ENCODE measurements around the gene B3GAT1. TPM values are rescaled to one million over a fixed set of nuclear protein-coding genes. Genes with fewer than 3 reads are reported as not detected.

Gene B3GAT1
- total RNA-seq, 1 donor from 2014 or later = 3.5 TPM

DNA sequence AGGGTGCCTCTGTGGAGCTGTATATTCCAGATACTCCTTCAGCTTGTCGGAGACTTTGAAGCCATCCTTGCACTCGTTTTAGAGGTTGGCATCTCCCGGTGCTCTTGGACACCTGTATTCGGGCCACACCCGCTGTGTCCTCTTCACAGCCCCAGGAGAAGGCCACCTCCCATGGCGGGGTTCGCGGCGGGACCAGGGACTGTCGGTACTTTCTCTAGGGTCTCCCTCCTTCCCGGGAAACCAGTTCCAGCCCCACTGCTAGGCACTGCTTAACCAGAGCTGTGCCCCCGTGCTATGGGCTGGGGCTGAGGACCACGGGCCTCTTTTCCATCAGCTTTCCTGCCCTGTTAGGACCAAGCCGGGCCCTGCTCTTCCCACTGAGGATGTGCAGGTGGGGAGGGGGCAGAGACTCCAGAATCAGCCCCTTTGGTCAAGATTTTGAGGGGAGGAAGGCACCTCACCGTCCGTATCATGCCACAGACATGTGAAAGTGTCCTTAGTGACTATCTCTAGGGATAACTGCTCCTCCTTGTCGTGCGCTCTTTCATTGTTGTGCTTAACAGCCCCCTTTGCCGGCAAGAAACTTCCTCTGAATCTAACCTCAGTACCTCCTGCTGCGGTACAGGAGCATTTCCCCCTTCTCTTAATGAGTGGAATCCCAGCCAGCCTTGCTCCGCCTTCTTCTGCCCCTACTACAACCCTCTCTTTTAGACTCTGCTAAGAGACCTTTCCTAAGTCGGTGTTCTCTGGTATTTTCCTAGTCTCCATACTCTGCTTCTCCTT is 1.2 kb upstream of the B3GAT1 start:
- Mint-ChIP-seq H3K27me3 (peaks cover 79% of the 10 kb centered on the region), H3K4me3 (peak overlapping the region; percentile 83), H3K36me3 (no peaks in the 10 kb centered on the region), H3K9me3 (no peaks in the 10 kb centered on the region), H3K4me1 (ENCODE audit: unreplicated experiment) (peaks cover 5% of the 10 kb centered on the region), H3K27ac (no peak overlapping the region)
- no peak for DNase-seq (ENCODE audit: extremely low spot score, unreplicated experiment)
- TF ChIP-seq, protein P1, sequence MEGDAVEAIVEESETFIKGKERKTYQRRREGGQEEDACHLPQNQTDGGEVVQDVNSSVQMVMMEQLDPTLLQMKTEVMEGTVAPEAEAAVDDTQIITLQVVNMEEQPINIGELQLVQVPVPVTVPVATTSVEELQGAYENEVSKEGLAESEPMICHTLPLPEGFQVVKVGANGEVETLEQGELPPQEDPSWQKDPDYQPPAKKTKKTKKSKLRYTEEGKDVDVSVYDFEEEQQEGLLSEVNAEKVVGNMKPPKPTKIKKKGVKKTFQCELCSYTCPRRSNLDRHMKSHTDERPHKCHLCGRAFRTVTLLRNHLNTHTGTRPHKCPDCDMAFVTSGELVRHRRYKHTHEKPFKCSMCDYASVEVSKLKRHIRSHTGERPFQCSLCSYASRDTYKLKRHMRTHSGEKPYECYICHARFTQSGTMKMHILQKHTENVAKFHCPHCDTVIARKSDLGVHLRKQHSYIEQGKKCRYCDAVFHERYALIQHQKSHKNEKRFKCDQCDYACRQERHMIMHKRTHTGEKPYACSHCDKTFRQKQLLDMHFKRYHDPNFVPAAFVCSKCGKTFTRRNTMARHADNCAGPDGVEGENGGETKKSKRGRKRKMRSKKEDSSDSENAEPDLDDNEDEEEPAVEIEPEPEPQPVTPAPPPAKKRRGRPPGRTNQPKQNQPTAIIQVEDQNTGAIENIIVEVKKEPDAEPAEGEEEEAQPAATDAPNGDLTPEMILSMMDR (conservative IDR thresholded peaks at IDR 0.05) = no peak

DNA sequence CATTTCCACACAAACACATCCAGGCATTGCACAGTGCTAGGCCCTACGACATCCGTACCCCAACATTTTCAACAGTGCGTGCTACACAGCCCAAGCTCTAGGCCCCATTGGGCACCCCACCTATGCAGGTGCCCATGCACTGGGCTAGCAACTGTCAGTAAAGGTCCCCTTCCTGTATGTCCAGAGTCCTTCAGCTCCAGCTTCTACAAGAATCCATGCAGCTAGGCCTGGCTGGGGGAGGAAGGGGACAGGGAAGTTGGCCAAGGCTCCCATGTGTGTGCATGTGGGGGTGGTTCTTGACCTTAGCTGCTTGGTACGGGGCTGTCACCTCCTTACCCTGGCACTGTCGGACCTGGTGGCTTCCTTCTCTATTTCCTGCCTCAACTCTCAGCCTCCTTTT is 1.3 kb downstream of the B3GAT1 start:
- Mint-ChIP-seq H3K9me3 (no peaks in the 10 kb centered on the region), H3K36me3 (no peaks in the 10 kb centered on the region), H3K4me1 (ENCODE audit: unreplicated experiment) (peaks cover 5% of the 10 kb centered on the region), H3K27me3 (peaks cover 69% of the 10 kb centered on the region), H3K4me3 (peak overlapping the region; percentile 70), H3K27ac (no peak overlapping the region)
- DNase-seq (ENCODE audit: extremely low spot score, unreplicated experiment) = no peak
- TF ChIP-seq, protein P1 (conservative IDR thresholded peaks at IDR 0.05) = no peak

DNA sequence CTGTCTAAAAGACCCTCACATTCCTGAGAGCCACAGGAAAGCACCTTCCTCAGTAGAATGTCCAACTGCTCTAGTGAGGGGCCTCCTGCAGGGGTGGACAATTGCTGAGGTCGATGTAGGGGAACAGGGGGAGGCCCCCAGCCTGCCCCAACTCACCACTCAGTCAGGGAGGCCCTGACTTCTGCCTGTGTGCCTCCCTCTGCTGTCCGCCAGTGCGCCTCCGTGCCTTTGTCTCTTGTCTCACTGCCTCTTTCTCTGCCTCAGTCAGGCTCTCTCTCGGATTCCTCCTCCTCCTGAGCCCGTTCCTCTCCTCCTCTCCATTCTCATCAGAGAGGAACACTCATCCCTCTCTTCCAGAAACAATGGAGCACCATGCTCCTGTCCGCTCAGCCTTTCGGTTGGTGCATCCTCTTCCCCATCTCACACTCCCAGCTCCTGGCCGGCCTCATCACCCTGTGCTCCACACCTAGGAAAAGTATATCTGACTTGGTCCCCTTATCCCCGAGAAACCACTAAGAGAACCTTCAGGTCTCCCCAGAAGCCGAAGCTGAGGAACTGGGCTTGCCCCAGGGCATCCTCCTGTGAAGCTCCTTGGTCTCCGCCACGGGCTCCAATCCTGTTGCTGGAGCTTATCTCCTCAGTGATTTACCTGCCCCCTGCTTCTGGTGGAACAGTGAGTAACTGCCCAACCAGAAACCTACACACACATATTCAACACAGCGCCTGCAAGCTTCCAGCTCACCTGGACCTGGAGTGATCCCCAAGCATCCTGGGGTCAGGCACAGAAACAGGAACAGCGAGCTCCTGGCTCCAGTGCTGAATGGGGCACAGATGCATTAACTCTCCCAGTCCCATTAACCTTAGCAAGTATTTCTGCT is 2.3 kb downstream of the B3GAT1 start:
- peak overlapping the region; percentile 70 for H3K4me3 Mint-ChIP-seq

DNA sequence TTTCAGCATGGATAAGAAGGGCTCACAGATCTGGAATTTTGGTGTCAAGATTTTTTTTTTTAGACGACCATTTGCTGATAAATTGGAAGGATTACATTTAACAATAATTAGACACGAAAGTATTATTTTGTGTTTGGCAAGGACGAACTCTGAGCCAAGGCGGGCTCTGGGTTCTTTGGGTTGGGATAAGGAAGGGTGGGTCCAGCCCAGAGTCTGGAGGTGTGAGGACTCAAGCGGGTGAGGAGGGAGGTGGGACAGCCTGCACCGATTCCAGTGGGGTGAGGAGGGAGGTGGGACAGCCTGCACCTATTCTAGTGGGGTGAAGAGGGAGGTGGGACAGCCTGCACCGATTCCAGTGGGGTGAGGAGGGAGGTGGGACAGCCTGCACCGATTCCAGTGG is 4.1 kb downstream of the B3GAT1 start:
- Mint-ChIP-seq H3K27me3 (peaks cover 47% of the 10 kb centered on the region), H3K9me3 (no peaks in the 10 kb centered on the region), H3K4me3 (no peak overlapping the region), H3K4me1 (ENCODE audit: unreplicated experiment) (no peaks in the 10 kb centered on the region), H3K36me3 (no peaks in the 10 kb centered on the region), H3K27ac (no peak overlapping the region)
- no peak for DNase-seq (ENCODE audit: extremely low spot score, unreplicated experiment)
- TF ChIP-seq, protein P1 (conservative IDR thresholded peaks at IDR 0.05) = no peak

More for the DNA sequence above, 2.3 kb downstream of the B3GAT1 start:
- Mint-ChIP-seq H3K9me3 (no peaks in the 10 kb centered on the region), H3K27me3 (peaks cover 63% of the 10 kb centered on the region), H3K36me3 (no peaks in the 10 kb centered on the region), H3K4me1 (ENCODE audit: unreplicated experiment) (peaks cover 5% of the 10 kb centered on the region), H3K27ac (no peak overlapping the region)
- TF ChIP-seq, protein P1 (conservative IDR thresholded peaks at IDR 0.05) = no peak
- DNase-seq (ENCODE audit: extremely low spot score, unreplicated experiment) = no peak

DNA sequence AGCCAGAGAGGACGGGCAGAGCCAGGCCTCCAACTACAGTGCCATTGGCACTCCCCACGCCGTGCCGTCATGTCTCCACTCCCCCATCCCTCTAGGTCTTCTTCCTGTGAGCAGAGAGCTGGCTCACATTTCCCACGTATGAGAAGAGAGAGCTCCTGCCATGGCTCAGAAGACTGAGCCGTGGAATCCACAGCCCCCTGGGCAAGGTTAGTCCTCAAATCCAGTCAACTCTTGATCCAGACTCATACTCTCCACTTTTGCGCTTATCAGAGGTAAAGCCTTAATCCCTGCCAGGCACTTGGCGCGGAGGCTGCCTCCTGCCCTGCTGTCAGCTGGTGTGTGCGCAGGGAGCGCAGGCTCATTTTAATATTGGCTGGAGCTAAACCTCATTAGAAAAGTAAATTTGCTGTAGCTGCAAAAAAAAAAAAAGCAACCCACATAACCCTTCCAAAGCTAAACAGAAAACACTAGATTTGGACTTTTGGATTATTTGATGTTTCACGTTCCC is 4.7 kb downstream of the B3GAT1 start:
- H3K9me3 Mint-ChIP-seq = no peaks in the 10 kb centered on the region
- DNase-seq (ENCODE audit: extremely low spot score, unreplicated experiment) = no peak
- no peaks in the 10 kb centered on the region for H3K36me3 Mint-ChIP-seq
- no peak overlapping the region for H3K27ac Mint-ChIP-seq
- peaks cover 45% of the 10 kb centered on the region for H3K27me3 Mint-ChIP-seq
- no peaks in the 10 kb centered on the region for H3K4me1 Mint-ChIP-seq (ENCODE audit: unreplicated experiment)
- no peak overlapping the region for H3K4me3 Mint-ChIP-seq
- TF ChIP-seq, protein P1 (conservative IDR thresholded peaks at IDR 0.05) = no peak

All from type B pancreatic cell (in vitro differentiated cells).